HFF-Myc (cell line): Measurements from ENCODE around the gene UNC119B.

Source experiments
- DNase-seq: peaks from one replicate; pipeline ENCODE4 v3.0.0-alpha.2; 2011; ENCODE audit warnings: low read depth; ENCODE audit errors: extremely low read depth
- H3K4me3 ChIP-seq: replicated peaks from 2 replicates; pipeline ENCODE4 v1.5.1; 2011; ENCODE audit warnings: low read depth, mild to moderate bottlenecking, control low read depth, low read length
- CTCF ChIP-seq: IDR thresholded peaks from 2 replicates; pipeline ENCODE4 v1.5.1; 2012; ENCODE audit warnings: mild to moderate bottlenecking, low read depth, low read length, control low read depth; ENCODE audit errors: missing control alignments

Gene UNC119B

GRCh38 chr12:120739821-120740613 is 29.8 kb downstream of the UNC119B start:
- no peak overlapping the region for H3K4me3 ChIP-seq
- no peak for TF ChIP-seq CTCF
- DNase-seq = no peak

DNA sequence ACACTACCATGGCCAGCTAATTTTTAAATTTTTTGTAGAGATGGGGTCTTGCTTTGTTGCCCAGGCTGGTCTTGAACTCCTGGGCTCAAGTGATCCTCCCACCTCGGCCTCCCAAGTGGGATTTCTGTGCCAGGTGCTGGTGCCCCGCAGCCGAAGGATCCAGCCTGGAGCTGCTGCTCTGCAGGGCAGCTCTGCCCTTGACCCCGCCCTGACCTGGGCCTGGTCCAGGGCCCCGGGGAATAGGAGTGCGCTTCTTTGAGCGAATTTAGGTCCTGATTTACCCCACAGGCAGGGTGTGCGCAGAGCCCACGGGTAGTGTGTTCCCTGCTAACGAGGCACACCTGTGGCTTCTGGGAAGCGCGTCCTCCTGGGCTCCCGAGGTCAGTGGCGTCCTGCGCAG is 30.6 kb downstream of the UNC119B start:
- no peak for DNase-seq
- TF ChIP-seq CTCF = no peak
- no peak overlapping the region for H3K4me3 ChIP-seq

DNA sequence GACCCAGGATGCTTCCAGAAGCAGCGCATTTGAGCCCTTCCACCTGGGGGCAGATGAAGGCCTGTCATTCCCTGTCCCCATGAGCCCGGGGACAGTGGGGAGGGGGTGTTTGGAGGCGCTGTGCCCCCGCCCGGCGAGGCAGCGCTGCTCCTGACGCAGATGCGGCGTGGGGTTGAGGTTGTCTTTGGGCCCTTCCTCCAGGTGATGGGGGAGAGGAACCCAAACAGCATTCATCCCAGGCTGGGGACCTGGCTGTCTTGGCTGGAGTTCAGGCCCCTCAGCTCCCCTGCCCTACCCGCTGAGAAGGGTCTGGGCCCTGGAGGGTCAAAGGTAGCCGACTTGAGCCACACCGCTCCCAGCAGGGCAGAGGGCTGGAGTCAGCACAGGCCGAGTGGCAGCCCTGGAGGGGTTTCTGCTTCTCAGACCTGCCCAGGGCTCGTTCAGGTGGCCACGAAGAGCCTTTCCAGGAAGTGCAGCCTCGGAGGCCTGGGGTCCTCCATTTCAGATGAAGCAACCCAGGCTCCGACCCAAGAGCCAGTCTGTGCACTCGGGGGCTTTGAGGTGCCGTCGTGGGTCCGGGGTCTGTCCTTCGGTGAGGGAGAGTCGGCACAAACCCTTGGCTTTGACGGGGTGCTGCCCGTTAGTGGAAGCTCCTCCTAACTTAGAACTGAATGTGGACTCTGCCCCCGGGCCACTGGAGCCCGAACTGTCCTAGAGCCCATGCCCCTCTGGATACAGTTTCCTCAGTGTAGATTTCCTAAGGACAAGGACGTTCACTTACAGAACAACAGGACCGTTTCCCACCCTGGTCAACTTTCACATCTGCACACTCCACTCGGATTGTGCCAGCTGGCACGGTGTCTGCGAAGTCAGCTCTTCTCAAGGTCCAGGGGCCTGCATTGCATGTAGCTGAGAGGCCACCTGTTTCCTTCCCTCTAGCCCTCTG is 31.5 kb downstream of the UNC119B start:
- no peak for DNase-seq
- TF ChIP-seq CTCF = no peak
- H3K4me3 ChIP-seq = no peak overlapping the region

- DNase-seq = no peak
- TF ChIP-seq CTCF = no peak
- H3K4me3 ChIP-seq = no peak overlapping the region
Observed at GRCh38 chr12:120744922-120745493, 34.8 kb downstream of the UNC119B start.

GRCh38 chr12:120748242-120748641 is 38.0 kb downstream of the UNC119B start:
- no peak for DNase-seq
- H3K4me3 ChIP-seq = no peak overlapping the region
- no peak for TF ChIP-seq CTCF

- H3K4me3 ChIP-seq = no peak overlapping the region
- DNase-seq = no peak
- TF ChIP-seq CTCF = no peak
Observed at GRCh38 chr12:120749256-120749655, 39.0 kb downstream of the UNC119B start.
